Sciatic nerve (tissue), 2 donors: ENCODE results near the gene AKAP8. TPM values are rescaled to one million over a fixed set of nuclear protein-coding genes. Genes with fewer than 3 reads are reported as not detected.
A peak's percentile ranks its signal among the peaks of the same experiment; 100 is the strongest.
"Not testable (repeated sequence)": the region's sequence is repeated elsewhere in the genome, so short reads cannot be mapped to it uniquely, and the experiment has no call there.

Source experiments
- ATAC-seq: fragments of 200-7000 bp; cut with Tn5 transposase; one replicate; pipeline ENCODE4 v1.9.1; 2020; ENCODE audit warnings: mild to moderate bottlenecking, moderate library complexity
- DNase-seq: peaks from one replicate; pipeline ENCODE4 v3.0.0-alpha.2; 2020; ENCODE audit warnings: low spot score
- intact Hi-C: fragments of 100-400 bp; cut with DNase I; formaldehyde crosslinking; loops from one replicate; pipeline ENCODE4 v1.14.2; 2022
- total RNA-seq: library from RNA; stranded (reverse); fragmentation: NEBNext Ultra II Directional; extraction: Animal tissue kit (Norgen Biotek cat#: 25700); gene quantifications from one replicate; pipeline ENCODE4 v1.2.1, GENCODE V29; 2021
- donor health status: DM: no; HTN: no; CAD: no.
- donor health status: DM: no; HTN: no; CAD: no.

Gene AKAP8
- total RNA-seq, 1 donor from 2014 or later: 51.9 TPM

DNA sequence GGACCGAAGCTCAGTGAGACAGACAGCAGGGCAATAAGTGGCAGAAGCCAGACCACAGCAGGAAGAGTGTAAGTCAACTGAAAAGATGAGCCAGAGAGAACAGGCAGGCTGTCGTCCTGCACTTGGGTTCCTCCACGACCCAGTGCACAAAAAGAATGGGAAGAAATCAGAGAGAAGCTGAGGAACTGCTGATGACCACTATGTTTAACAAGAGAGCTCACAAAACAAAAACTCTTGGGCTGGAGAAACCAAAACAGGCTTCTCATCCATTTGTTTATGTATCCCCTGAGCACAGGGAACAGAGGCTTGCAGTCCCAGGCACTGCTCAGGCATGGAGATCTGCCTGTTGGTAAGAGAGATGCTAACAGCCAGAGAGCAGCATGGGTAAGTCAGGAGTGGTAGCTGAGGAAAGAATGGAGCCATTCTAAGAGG is 25.2 kb upstream of the AKAP8 start:
- intact Hi-C loops: no loop called here
- no peak for ATAC-seq
- peak; percentile 4 for DNase-seq

DNA sequence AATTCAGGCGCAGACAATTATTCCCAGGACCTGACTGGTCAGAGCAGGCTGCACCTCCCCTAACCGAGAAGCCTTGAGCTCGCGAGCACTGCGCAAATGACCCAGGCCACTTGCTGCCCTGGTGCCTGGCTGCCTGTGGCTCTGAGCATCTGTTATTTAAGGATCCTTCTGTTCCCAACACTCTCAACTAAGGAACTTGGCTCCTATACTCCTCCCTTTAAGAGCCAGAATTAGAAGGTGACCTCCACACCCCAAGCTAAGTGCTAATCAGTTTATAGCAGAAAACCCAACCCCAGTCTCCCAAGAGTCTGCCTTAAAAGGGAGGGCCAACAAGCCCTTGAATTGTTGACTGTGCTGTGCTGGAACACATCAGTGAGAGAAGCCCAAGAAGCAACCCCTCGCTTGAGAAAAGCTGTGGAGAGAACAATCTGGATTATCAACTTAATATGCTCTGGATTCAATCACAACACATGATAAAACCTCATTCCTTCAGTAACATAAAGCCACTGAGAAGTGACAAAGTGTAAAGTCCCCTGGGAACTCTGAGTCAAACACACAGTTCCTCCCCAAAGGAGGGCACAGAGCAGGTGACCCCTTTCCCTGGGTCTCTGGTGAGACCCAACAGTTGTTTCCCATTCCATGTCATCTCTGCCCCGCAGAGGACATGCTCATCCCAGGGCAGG is 24.7 kb upstream of the AKAP8 start:
- peak; percentile 69 for ATAC-seq
- intact Hi-C loops: no loop called here
- peak; percentile 39 for DNase-seq

GRCh38 chr19:15403151-15403531 is 23.6 kb upstream of the AKAP8 start:
- intact Hi-C loops: no loop called here
- peak; percentile 41 for DNase-seq
- no peak for ATAC-seq

- ATAC-seq: no peak
- intact Hi-C loops: no loop called here
- DNase-seq: peak; percentile 41
These were observed 23.0 kb upstream of the AKAP8 start for GRCh38 chr19:15402411-15403150.

DNA sequence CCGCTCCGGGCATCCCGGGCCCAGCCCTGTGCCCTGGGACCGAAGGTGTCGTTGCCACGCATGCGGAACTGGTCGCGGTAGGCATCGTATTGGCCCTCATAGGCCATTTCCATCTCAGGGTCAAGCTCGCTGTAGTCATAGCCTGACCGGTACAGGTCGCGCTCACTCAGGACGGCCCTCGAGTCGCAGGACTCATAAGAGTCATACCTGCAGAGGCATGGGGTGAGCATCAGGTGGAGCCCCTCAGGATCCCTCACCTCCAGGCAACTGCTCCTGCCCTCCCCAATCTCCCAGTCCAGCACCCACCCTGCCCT is 21.8 kb upstream of the AKAP8 start:
- ATAC-seq: no peak

DNA sequence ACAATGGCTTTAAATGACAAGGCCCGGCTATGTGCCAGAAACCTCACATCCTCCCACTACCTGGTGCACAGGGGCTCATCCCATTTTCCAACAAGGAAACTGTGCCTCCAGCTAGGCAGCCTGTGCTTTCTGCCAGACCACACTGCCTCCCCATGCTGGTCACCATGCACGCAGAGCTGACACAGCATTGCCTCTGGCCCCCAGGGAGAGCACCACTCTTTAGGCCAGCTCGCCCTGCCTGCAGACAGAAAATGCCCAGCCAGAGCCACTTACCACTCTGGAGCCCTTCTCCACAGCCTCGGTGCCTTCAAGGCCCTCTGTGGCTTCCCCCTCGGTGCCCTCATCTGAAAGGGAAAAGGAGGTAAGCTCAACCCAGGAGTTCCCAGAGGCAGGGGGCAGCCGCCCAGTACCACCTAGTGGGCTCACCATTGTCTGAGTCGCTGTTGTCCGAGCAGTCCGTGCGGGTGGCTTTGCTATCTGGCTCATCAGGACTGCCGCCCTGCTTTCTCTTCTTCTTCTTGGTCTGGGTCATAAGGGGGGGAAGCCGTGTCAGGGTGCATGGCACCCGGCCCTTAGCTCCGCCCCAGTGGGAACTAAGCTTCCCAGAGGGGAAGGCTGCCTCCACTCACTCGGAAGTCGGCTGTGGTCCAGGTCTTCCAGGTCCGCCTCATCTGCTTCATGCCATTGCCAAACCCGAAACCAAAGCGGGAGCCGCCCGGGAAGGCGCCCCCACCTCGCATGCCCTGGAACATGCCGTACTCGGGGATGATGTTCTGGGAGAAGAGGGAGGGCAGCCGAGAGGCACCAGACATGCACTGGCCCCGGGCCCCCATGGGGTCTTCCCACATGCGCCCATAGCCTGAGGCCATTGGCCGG is 21.2 kb upstream of the AKAP8 start:
- DNase-seq (peak; percentile 55), ATAC-seq (peak; percentile 55)
- intact Hi-C loops: no loop called here

More for the DNA sequence above, 21.8 kb upstream of the AKAP8 start:
- intact Hi-C loops: no loop called here
- peak; percentile 47 for DNase-seq

GRCh38 chr19:15399635-15400034 is 20.0 kb upstream of the AKAP8 start:
- ATAC-seq (no peak), DNase-seq (peak; percentile 44)
- intact Hi-C loops: no loop called here

DNA sequence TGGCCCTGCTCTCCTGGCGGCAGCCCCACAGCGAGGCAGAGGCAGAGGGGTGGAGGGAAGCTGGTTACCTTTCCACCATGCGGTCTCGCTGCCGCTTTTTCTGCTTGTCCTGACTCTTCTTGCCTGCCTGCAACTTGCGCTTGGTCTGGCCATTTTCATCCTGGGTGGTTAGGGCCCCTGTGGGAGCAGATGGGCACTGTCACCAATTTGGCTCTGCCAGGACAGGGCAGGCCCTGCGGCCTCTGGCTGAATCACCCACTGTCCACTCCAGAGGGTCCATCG is 19.6 kb upstream of the AKAP8 start:
- DNase-seq (no peak), ATAC-seq (no peak)
- intact Hi-C loops: no loop called here

GRCh38 chr19:15398501-15399233 is 19.1 kb upstream of the AKAP8 start:
- intact Hi-C loops: no loop called here
- no peak for ATAC-seq

DNA sequence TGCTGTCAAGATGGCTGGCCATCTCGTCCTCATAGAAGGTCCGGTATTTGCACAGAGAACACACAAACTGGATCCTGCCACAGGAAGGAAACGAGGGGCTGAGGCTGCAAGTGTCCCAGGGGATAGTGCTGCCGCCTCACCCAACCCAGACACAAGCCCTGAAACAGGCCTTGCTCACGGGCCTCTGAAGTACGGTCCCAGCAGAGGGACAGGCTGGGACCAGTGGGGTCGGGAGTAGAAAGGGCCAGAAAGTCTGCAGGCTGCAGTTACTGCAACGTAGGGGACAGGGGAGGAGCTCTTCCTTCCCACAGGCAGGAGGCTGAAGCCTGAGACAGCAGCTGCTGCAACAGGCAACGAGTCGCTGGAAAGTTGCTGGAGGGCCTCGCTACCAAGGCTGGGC is 18.2 kb upstream of the AKAP8 start:
- peak; percentile 30 for DNase-seq
- intact Hi-C loops: no loop called here
- no peak for ATAC-seq

More at GRCh38 chr19:15398501-15399233, 19.1 kb upstream of the AKAP8 start:
- peak; percentile 52 for DNase-seq

DNA sequence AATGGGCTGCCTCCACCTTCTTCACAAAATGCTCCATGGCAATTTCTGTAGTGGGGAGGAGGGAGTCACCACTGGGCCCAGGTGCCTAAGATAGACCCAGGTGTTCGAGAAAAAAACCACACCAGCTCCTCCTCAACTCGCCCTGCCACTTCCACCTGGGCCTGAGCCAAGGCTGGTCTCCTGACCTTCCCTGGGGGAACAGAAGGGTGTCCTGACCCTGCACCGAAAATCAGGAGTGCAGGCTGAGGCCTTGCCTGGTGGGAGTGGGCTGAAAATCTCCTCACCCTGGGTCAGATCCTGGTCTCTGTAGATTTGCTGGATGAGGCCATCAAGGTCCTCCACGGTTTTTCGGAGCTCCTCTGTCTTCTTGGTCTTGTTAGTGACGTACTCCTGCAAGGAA is 17.6 kb upstream of the AKAP8 start:
- DNase-seq: peak; percentile 38
- ATAC-seq: no peak
- intact Hi-C loops: no loop called here

DNA sequence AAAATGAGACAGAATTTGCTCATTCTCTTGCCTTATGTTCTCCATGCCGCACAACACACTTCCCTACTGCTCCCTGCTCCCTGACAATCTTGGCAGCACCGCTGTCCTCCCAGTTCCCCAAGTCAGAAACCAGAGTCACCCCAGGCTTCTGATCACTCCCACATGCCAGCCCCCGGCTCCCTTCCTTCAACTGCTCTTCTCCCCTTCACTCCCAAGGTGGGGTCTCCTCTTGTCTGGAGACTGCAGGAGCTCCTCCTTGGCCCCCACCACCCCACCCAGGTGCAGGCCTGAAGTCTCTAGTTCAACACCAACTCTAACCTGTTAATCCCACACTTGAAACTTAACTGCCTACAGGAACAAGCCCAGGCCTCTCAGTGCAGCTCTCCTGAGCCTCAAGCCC is 16.8 kb upstream of the AKAP8 start:
- ATAC-seq (no peak), DNase-seq (peak; percentile 35)
- intact Hi-C loops: no loop called here

GRCh38 chr19:15395251-15395650 is 15.7 kb upstream of the AKAP8 start:
- intact Hi-C loops, ATAC-seq: not testable (repeated sequence)
- DNase-seq: peak; percentile 31

DNA sequence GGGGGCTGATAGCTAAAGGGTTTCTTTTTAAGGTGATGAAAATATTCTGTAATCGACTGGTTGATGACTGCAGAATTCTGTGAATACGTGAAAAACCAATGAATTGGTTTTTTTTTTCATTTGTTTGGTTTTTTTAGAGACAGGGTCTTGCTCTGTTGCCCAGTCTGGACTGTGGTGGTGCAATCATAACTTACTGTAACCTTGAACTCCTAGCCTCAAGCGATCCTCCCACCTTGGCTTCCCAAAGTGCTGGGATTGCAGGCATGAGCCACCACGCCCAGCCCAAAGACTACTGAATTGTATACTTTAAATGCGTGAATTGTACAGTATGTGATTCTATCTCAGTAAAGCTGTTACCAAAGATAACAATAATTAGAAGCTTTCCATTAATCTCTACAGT is 14.8 kb upstream of the AKAP8 start:
- DNase-seq (peak; percentile 12), ATAC-seq (no peak)
- intact Hi-C loops: no loop called here

DNA sequence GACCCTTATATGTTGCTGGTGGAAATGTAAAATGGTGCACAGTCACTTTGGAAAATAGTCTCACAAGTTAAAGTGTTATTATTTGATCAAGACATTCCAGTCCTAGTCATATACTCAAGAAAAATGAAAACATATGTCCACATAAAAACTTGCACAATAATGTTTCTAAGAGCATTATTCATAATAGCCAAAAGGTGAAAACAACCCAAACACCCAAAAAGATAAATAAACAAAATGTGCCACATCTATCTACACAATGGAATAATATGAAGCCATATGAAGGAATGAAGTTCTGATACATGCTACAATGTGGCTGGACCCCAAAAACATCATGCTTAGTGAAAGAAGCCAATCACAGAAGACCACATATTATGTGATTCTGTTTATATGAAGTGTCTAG is 14.4 kb upstream of the AKAP8 start:
- intact Hi-C loops: no loop called here
- ATAC-seq (no peak), DNase-seq (no peak)

DNA sequence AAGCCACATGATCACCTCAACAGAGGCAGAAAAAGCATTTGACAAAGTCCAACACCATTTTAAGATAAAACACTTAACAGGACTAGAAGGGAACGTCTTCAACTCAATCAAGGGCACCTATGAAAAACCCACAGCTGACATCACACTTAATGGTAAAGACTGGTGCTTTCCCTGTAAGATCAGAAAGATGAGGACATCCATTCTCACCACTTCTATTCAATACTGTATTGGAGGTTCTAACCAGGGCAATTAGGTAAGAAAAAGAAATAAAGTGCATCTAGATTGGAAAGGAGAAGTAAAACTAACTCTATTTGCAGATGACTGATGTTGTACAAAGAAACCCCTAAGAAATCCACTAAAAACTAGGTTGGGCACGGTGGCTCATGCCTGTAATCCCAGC is 11.2 kb upstream of the AKAP8 start:
- no peak for DNase-seq
- ATAC-seq: no peak
- intact Hi-C loops: no loop called here

GRCh38 chr19:15381864-15382263 is 2.3 kb upstream of the AKAP8 start:
- intact Hi-C loops: no loop called here
- DNase-seq: no peak
- no peak for ATAC-seq

- no peak for DNase-seq
- intact Hi-C loops: no loop called here
- no peak for ATAC-seq
These were observed 1.8 kb upstream of the AKAP8 start for GRCh38 chr19:15381429-15381828.

- no peak for DNase-seq
- intact Hi-C loops: no loop called here
These were observed 536 bp upstream of the AKAP8 start for GRCh38 chr19:15379999-15380647.

More at GRCh38 chr19:15379999-15380647, 536 bp upstream of the AKAP8 start:
- peak; percentile 7 for ATAC-seq
